Epidermal melanocyte (primary cell): ENCODE measurements around the gene THAP11.

Source experiments
- DNase-seq: peaks from one replicate; pipeline ENCODE4 v3.0.0; 2011; ENCODE audit warnings: low spot score; ENCODE audit not compliant: insufficient read length

THAP11 gene

GRCh38 chr16:67883146-67883871, 41.2 kb downstream of the THAP11 start:
- peak; percentile 69 for DNase-seq

GRCh38 chr16:67883872-67884261, 41.7 kb downstream of the THAP11 start:
- no peak for DNase-seq

GRCh38 chr16:67884684-67885083, 42.6 kb downstream of the THAP11 start, which contains the start of gene NRN1L:
TSS of gene NRN1L (plus strand) at chr16:67884885. CDS start at chr16:67884904, 19 bp downstream.
- peak; percentile 78 for DNase-seq

- DNase-seq, result no peak
These were observed 43.4 kb downstream of the THAP11 start for GRCh38 chr16:67885545-67885944.

GRCh38 chr16:67885976-67886375, 43.9 kb downstream of the THAP11 start:
- DNase-seq, result no peak

GRCh38 chr16:67886387-67886786, 44.3 kb downstream of the THAP11 start:
- DNase-seq, result no peak

- DNase-seq, result no peak
These were observed 46.2 kb downstream of the THAP11 start for GRCh38 chr16:67888331-67888730.

- no peak for DNase-seq
These were observed 50.3 kb downstream of the THAP11 start for GRCh38 chr16:67892375-67892774.

GRCh38 chr16:67892899-67893742, 51.0 kb downstream of the THAP11 start, which contains the start of gene PSKH1:
TSS of gene PSKH1 (plus strand) at chr16:67893254. CDS start at chr16:67908750, 15,496 bp downstream.
- peak; percentile 100 for DNase-seq
